GM23338 (cell line): Measurements from ENCODE around the gene RAD51. TPM values are rescaled to one million over a fixed set of nuclear protein-coding genes. Genes with fewer than 3 reads are reported as not detected.

Experiments
- CREB1 ChIP-seq: fragments of 250-450 bp; sonication (Bioruptor Pico); IDR thresholded peaks from 2 replicates; pipeline ENCODE4 v1.5.0; 2020; ENCODE audit warnings: low read depth, mild to moderate bottlenecking, moderate library complexity
- JUNB ChIP-seq: IDR thresholded peaks from one replicate; pipeline ENCODE4 v1.6.1; 2016; ENCODE audit warnings: antibody characterized with exemption; ENCODE audit not compliant: unreplicated experiment
- POLR2AphosphoS5 ChIP-seq: IDR thresholded peaks from 2 replicates; pipeline ENCODE4 v1.6.1; 2016; ENCODE audit warnings: antibody characterized with exemption, low read depth
- STAT1 ChIP-seq: IDR thresholded peaks from one replicate; pipeline ENCODE4 v1.6.1; 2016; ENCODE audit warnings: antibody characterized with exemption; ENCODE audit not compliant: unreplicated experiment
- polyA plus RNA-seq: library from polyadenylated mRNA; unstranded; fragments of >200 nt; fragmentation: Nextera tagmentation; extraction: Ambion mirVana; gene quantifications from 2 replicates; pipeline ENCODE4 v1.2.1, GENCODE V29; 2016
- total RNA-seq: library from RNA; depleted of rRNA; stranded (reverse); fragments of >200 nt; shearing (Covaris generic); gene quantifications from 2 replicates; pipeline ENCODE4 v1.2.3, GENCODE V29; 2014
- TF ChIP-seq, protein P1 (sequence below): fragments of 250-450 bp; sonication (Bioruptor Pico); IDR thresholded peaks from 2 replicates; pipeline ENCODE4 v1.5.0; 2020; ENCODE audit warnings: mild to moderate bottlenecking, moderate library complexity
- TF ChIP-seq, protein P2 (sequence below): IDR thresholded peaks from 2 replicates; pipeline ENCODE4 v1.6.1; 2016; ENCODE audit warnings: antibody characterized with exemption
- TF ChIP-seq, protein P3 (sequence below): IDR thresholded peaks from one replicate; pipeline ENCODE4 v1.6.1; 2018; ENCODE audit warnings: antibody characterized with exemption; ENCODE audit not compliant: unreplicated experiment

Gene RAD51
- total and polyA plus RNA-seq, 2 experiments from 2014 or later: 20.3 to 26.2 TPM

DNA sequence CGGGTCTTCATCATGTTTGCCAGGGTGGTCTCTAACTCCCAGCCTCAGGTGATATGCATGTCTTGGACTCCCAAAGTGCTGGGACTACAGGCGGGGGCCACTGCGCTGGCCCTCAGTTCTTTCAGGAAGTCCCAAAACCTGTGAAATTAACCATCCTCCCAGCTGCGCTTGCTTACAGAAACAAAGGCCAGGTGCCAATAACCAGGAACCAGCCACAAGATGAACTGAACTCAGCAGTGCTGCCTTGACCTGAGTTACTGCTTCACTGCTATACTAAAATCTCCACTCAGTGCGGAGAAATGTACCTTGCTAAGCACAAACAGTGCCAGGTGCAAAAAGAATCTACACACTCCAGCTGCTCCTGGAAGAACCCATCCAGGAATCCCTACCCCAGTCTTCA lies 65.0 kb downstream of the RAD51 start (continued):
- TF ChIP-seq, protein P1, sequence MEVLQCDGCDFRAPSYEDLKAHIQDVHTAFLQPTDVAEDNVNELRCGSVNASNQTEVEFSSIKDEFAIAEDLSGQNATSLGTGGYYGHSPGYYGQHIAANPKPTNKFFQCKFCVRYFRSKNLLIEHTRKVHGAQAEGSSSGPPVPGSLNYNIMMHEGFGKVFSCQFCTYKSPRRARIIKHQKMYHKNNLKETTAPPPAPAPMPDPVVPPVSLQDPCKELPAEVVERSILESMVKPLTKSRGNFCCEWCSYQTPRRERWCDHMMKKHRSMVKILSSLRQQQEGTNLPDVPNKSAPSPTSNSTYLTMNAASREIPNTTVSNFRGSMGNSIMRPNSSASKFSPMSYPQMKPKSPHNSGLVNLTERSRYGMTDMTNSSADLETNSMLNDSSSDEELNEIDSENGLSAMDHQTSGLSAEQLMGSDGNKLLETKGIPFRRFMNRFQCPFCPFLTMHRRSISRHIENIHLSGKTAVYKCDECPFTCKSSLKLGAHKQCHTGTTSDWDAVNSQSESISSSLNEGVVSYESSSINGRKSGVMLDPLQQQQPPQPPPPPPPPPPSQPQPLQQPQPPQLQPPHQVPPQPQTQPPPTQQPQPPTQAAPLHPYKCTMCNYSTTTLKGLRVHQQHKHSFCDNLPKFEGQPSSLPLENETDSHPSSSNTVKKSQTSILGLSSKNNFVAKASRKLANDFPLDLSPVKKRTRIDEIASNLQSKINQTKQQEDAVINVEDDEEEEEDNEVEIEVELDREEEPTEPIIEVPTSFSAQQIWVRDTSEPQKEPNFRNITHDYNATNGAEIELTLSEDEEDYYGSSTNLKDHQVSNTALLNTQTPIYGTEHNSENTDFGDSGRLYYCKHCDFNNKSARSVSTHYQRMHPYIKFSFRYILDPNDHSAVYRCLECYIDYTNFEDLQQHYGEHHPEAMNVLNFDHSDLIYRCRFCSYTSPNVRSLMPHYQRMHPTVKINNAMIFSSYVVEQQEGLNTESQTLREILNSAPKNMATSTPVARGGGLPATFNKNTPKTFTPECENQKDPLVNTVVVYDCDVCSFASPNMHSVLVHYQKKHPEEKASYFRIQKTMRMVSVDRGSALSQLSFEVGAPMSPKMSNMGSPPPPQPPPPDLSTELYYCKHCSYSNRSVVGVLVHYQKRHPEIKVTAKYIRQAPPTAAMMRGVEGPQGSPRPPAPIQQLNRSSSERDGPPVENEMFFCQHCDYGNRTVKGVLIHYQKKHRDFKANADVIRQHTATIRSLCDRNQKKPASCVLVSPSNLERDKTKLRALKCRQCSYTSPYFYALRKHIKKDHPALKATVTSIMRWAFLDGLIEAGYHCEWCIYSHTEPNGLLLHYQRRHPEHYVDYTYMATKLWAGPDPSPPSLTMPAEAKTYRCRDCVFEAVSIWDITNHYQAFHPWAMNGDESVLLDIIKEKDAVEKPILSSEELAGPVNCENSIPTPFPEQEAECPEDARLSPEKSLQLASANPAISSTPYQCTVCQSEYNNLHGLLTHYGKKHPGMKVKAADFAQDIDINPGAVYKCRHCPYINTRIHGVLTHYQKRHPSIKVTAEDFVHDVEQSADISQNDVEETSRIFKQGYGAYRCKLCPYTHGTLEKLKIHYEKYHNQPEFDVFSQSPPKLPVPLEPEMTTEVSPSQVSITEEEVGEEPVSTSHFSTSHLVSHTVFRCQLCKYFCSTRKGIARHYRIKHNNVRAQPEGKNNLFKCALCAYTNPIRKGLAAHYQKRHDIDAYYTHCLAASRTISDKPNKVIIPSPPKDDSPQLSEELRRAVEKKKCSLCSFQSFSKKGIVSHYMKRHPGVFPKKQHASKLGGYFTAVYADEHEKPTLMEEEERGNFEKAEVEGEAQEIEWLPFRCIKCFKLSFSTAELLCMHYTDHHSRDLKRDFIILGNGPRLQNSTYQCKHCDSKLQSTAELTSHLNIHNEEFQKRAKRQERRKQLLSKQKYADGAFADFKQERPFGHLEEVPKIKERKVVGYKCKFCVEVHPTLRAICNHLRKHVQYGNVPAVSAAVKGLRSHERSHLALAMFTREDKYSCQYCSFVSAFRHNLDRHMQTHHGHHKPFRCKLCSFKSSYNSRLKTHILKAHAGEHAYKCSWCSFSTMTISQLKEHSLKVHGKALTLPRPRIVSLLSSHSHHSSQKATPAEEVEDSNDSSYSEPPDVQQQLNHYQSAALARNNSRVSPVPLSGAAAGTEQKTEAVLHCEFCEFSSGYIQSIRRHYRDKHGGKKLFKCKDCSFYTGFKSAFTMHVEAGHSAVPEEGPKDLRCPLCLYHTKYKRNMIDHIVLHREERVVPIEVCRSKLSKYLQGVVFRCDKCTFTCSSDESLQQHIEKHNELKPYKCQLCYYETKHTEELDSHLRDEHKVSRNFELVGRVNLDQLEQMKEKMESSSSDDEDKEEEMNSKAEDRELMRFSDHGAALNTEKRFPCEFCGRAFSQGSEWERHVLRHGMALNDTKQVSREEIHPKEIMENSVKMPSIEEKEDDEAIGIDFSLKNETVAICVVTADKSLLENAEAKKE: no peak
- TF ChIP-seq, protein P2, sequence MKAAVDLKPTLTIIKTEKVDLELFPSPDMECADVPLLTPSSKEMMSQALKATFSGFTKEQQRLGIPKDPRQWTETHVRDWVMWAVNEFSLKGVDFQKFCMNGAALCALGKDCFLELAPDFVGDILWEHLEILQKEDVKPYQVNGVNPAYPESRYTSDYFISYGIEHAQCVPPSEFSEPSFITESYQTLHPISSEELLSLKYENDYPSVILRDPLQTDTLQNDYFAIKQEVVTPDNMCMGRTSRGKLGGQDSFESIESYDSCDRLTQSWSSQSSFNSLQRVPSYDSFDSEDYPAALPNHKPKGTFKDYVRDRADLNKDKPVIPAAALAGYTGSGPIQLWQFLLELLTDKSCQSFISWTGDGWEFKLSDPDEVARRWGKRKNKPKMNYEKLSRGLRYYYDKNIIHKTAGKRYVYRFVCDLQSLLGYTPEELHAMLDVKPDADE: no peak
- no peak for TF ChIP-seq STAT1
- no peak for TF ChIP-seq POLR2AphosphoS5
- no peak for TF ChIP-seq CREB1
- TF ChIP-seq, protein P3, sequence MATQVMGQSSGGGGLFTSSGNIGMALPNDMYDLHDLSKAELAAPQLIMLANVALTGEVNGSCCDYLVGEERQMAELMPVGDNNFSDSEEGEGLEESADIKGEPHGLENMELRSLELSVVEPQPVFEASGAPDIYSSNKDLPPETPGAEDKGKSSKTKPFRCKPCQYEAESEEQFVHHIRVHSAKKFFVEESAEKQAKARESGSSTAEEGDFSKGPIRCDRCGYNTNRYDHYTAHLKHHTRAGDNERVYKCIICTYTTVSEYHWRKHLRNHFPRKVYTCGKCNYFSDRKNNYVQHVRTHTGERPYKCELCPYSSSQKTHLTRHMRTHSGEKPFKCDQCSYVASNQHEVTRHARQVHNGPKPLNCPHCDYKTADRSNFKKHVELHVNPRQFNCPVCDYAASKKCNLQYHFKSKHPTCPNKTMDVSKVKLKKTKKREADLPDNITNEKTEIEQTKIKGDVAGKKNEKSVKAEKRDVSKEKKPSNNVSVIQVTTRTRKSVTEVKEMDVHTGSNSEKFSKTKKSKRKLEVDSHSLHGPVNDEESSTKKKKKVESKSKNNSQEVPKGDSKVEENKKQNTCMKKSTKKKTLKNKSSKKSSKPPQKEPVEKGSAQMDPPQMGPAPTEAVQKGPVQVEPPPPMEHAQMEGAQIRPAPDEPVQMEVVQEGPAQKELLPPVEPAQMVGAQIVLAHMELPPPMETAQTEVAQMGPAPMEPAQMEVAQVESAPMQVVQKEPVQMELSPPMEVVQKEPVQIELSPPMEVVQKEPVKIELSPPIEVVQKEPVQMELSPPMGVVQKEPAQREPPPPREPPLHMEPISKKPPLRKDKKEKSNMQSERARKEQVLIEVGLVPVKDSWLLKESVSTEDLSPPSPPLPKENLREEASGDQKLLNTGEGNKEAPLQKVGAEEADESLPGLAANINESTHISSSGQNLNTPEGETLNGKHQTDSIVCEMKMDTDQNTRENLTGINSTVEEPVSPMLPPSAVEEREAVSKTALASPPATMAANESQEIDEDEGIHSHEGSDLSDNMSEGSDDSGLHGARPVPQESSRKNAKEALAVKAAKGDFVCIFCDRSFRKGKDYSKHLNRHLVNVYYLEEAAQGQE: no peak
- TF ChIP-seq JUNB: no peak
